ENCODE data around the gene RAB31.

DNA sequence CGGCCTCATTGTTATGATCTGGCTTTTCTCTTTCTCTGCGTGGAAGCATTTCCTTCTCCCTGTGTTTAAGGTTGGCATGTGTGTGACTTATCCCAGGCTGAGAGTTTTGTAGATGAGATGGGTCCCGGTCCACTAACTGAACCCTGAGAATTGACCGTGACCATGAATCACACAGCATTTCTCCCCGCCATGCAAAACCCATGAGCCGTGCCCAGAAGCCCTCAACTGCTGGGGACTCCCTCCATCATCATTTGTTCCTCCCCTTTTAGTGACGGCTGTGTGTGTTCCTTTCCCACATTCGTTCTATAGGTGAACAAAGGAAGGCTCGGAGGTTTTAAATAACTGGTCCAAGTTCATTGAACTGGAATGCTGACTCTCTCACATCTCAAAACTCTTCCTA, 147.6 kb downstream of the RAB31 start:
- TF ChIP-seq ATF1 (CRISPR knock-in tag; IDR thresholded peaks at IDR 0.05) (no peak), ZNF558 (CRISPR knock-in tag; IDR thresholded peaks at IDR 0.05; ENCODE audit: borderline replicate concordance) (no peak), MNT (IDR thresholded peaks at IDR 0.05) (no peak)
